ENCODE measurements around the gene DGKI. TPM values are rescaled to one million over a fixed set of nuclear protein-coding genes. Genes with fewer than 3 reads are reported as not detected.

The DGKI gene
- total and polyA plus RNA-seq, 12 donors: 0.12 to 4.6 (median 1.1) TPM

- H3K36me3 ChIP-seq (replicated peaks in 1 of 2): no peaks in the 10 kb centered on the region
- TF ChIP-seq, protein P1, sequence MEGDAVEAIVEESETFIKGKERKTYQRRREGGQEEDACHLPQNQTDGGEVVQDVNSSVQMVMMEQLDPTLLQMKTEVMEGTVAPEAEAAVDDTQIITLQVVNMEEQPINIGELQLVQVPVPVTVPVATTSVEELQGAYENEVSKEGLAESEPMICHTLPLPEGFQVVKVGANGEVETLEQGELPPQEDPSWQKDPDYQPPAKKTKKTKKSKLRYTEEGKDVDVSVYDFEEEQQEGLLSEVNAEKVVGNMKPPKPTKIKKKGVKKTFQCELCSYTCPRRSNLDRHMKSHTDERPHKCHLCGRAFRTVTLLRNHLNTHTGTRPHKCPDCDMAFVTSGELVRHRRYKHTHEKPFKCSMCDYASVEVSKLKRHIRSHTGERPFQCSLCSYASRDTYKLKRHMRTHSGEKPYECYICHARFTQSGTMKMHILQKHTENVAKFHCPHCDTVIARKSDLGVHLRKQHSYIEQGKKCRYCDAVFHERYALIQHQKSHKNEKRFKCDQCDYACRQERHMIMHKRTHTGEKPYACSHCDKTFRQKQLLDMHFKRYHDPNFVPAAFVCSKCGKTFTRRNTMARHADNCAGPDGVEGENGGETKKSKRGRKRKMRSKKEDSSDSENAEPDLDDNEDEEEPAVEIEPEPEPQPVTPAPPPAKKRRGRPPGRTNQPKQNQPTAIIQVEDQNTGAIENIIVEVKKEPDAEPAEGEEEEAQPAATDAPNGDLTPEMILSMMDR (IDR thresholded peaks at IDR 0.05): no peak
- TF ChIP-seq POLR2A (IDR thresholded peaks at IDR 0.05): no peak
- no peaks in the 10 kb centered on the region for H3K27me3 ChIP-seq
- intact Hi-C loops (cut with DNase I): no loop called here
- no peak overlapping the region for H3K27ac ChIP-seq
- WGBS, 4 donors: 80 to 94% (median 92%) methylated on average over 6 to 7 of the region's 7 CpGs
- peaks cover 6 to 21% of the 10 kb centered on the region in 2 donors for H3K4me1 ChIP-seq (replicated peaks in 1 of 2)
- no peak for DNase-seq
- no peaks in the 10 kb centered on the region for H3K9me3 ChIP-seq (replicated peaks in 1 of 3)
- no peak overlapping the region for H3K4me3 ChIP-seq
Observed at GRCh38 chr7:137871170-137871915, 24.6 kb upstream of the DGKI start.

DNA sequence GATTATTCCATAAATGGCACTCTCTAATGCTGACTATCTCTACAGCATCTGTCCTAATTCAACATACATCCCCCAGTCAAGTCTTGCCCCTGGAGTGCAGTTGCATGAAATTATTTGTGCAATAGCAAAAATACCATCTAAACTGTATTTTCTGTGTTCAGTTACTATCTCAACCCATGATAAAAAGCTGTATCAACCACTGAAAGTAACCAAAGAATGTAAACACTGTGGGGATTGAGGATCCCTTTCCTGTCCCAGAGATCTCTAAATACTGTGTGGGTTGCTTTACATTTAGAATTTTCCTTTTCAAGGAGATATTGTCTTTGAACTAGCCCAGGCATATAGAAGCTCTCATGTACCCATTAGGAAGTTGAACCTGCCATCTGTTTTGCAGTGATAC lies 23.9 kb upstream of the DGKI start:
- Histone ChIP-seq H3K36me3 (replicated peaks in 1 of 2) (no peaks in the 10 kb centered on the region), H3K27ac (no peak overlapping the region), H3K4me1 (replicated peaks in 1 of 2) (peaks cover 6 to 21% of the 10 kb centered on the region in 2 donors), H3K27me3 (no peaks in the 10 kb centered on the region), H3K9me3 (replicated peaks in 1 of 3) (peaks cover 0 to 4% (median 0%) of the 10 kb centered on the region in 3 donors), H3K4me3 (no peak overlapping the region)
- intact Hi-C loops (cut with DNase I): no loop called here
- DNase-seq: no peak
- no peak for TF ChIP-seq POLR2A (IDR thresholded peaks at IDR 0.05)
- TF ChIP-seq, protein P1 (IDR thresholded peaks at IDR 0.05): no peak

- no peaks in the 10 kb centered on the region for H3K36me3 ChIP-seq (replicated peaks in 1 of 2)
- H3K27me3 ChIP-seq: no peaks in the 10 kb centered on the region
- peaks cover 5 to 16% of the 10 kb centered on the region in 2 donors for H3K4me1 ChIP-seq (replicated peaks in 1 of 2)
- H3K4me3 ChIP-seq: no peak overlapping the region
- intact Hi-C loops (cut with DNase I): no loop called here
- 100% methylated on average over 1 of the region's 1 CpG for WGBS, 4 donors
- no peak for DNase-seq
- peaks cover 0 to 4% (median 0%) of the 10 kb centered on the region in 3 donors for H3K9me3 ChIP-seq (replicated peaks in 1 of 3)
- no peak overlapping the region for H3K27ac ChIP-seq
- TF ChIP-seq, protein P1 (IDR thresholded peaks at IDR 0.05): no peak
- no peak for TF ChIP-seq POLR2A (IDR thresholded peaks at IDR 0.05)
Observed at GRCh38 chr7:137870078-137870477, 23.3 kb upstream of the DGKI start.

DNA sequence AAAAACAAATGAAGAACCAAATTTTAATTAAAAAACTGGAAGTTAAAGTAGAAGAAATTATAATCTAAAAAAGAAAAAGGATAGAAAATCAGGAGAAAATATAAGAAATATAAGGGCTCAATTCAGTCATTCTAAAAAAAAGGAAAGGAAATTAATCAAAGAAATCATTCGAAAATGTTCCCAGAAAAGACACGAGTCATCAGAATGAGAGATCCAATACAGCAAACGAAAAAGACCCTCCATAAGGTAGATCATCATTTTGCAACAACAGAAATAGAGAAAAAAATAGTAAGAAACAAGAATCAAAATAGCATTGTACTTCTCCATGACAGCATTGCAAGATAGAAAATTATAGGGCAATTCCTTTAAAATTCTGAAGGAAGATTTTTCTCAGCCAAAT lies 22.5 kb upstream of the DGKI start:
- no peaks in the 10 kb centered on the region for H3K27me3 ChIP-seq
- no peak for DNase-seq
- H3K4me3 ChIP-seq: no peak overlapping the region
- peaks cover 0 to 8% of the 10 kb centered on the region in 2 donors for H3K4me1 ChIP-seq (replicated peaks in 1 of 2)
- H3K9me3 ChIP-seq (replicated peaks in 1 of 3): peaks cover 0 to 4% (median 0%) of the 10 kb centered on the region in 3 donors
- 86 to 94% (median 90%) methylated on average over 3 of the region's 3 CpGs for WGBS, 4 donors
- intact Hi-C loops (cut with DNase I): no loop called here
- no peaks in the 10 kb centered on the region for H3K36me3 ChIP-seq (replicated peaks in 1 of 2)
- H3K27ac ChIP-seq: no peak overlapping the region
- TF ChIP-seq, protein P1 (IDR thresholded peaks at IDR 0.05): no peak
- no peak for TF ChIP-seq POLR2A (IDR thresholded peaks at IDR 0.05)
